GM06990 (cell line): ENCODE data around the gene TMEM82.

Source experiments
- DNase-seq: peaks from one replicate; pipeline ENCODE4 v3.0.0-alpha.2; 2011; ENCODE audit not compliant: insufficient read length; ENCODE audit errors: extremely low read depth
- H3K27me3 ChIP-seq: replicated peaks from 2 replicates; pipeline ENCODE4 v1.6.0; 2011; ENCODE audit warnings: low read length; ENCODE audit not compliant: control insufficient read depth, insufficient read depth
- H3K36me3 ChIP-seq: 2 replicates; pipeline ENCODE4 v1.5.1; 2011; ENCODE audit warnings: low read length; ENCODE audit not compliant: control insufficient read depth, insufficient read depth
- H3K4me3 ChIP-seq: replicated peaks from 2 replicates; pipeline ENCODE4 v1.5.1; 2011; ENCODE audit warnings: low read depth, mild to moderate bottlenecking, control low read depth, low read length
- TF ChIP-seq, protein P1 (sequence below): IDR thresholded peaks from 2 replicates; pipeline ENCODE4 v1.5.1; 2011; ENCODE audit warnings: low read length, control low read depth, mild to moderate bottlenecking, inconsistent platforms; ENCODE audit not compliant: insufficient read depth, poor library complexity, severe bottlenecking

TMEM82 gene

DNA sequence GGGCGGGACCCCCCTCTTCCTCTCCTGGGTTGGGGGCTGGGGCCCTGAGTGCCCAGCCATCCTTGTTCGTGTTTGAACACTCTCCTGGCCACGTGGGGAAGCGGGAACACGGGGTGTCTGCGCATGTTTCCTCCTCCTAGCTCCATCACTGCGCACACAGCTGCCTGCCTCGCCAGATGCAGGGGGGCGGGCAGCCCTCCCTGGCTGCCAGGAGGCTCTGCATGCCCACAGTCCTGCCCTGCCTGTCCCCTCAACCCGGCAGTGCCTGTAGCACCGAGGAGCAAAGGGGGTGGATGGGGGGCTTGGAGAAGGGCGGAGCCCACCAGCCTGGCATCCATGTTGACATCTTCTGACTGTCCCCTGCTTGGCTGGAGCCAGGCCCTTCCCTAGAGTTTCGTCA, 8.0 kb upstream of the TMEM82 start:
- Histone ChIP-seq H3K4me3 (no peak overlapping the region), H3K27me3 (no peaks in the 10 kb centered on the region), H3K36me3 (peaks cover 33% of the 10 kb centered on the region)
- TF ChIP-seq, protein P1, sequence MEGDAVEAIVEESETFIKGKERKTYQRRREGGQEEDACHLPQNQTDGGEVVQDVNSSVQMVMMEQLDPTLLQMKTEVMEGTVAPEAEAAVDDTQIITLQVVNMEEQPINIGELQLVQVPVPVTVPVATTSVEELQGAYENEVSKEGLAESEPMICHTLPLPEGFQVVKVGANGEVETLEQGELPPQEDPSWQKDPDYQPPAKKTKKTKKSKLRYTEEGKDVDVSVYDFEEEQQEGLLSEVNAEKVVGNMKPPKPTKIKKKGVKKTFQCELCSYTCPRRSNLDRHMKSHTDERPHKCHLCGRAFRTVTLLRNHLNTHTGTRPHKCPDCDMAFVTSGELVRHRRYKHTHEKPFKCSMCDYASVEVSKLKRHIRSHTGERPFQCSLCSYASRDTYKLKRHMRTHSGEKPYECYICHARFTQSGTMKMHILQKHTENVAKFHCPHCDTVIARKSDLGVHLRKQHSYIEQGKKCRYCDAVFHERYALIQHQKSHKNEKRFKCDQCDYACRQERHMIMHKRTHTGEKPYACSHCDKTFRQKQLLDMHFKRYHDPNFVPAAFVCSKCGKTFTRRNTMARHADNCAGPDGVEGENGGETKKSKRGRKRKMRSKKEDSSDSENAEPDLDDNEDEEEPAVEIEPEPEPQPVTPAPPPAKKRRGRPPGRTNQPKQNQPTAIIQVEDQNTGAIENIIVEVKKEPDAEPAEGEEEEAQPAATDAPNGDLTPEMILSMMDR = no peak
- DNase-seq = no peak

DNA sequence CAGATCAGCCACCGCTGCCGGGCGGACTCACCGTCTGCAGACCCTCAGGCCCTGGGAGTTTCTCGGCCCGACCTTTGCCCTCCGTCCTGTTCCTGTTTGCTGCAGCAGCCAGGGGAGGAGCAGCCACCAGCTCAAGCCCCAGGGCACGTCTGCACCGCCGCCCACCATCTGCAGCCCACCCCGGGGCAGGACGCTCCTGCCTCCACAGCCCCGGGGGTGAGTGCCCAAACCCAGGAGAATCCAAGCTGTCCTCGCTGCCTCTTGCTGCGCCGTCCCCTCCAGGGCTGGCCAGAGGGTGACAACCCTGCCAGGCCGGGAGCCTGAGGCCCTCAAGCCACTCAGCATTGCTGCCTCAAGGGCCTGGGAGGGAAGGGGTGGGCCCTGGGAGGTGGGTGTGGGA, 7.4 kb upstream of the TMEM82 start:
- H3K4me3 ChIP-seq = no peak overlapping the region
- TF ChIP-seq, protein P1 = no peak
- H3K27me3 ChIP-seq = no peaks in the 10 kb centered on the region
- no peak for DNase-seq
- H3K36me3 ChIP-seq = peaks cover 29% of the 10 kb centered on the region

DNA sequence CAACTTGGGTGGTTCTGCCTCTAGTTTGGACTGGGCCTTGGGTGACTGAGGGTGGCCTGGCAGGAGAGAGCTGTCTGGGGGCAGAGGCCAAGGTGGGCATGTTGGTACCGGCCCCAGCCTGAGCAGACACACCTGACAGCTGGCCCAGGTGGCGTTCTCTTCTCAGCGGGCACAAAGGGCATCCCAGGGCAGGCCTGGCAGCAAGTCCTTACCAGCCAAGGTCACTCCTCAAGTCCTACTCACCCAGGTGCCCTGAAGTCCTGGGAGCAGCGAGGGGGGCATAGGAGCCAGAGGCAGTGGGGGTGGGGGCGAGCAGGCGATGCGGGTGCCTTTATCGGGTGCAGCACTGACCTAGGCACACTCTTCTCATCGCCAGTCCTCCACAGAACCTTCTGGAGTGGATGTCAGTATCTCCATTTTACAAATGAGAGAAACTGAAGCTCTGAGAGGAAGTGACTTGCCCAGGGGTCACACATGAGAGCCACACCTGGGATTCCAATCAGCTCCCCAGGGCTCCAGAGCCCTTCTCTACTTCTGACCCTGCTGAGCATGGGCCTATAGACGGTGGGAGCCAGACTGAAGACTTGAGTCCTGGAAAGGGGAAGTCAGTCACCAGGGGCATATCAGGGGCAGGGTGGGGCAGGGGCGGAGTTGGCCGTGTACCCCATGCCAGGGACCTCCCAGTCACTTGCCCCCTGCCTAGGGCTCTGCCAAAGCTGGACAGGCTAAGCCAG, 6.8 kb upstream of the TMEM82 start:
- peaks cover 27% of the 10 kb centered on the region for H3K36me3 ChIP-seq
- TF ChIP-seq, protein P1 = no peak
- no peak for DNase-seq

DNA sequence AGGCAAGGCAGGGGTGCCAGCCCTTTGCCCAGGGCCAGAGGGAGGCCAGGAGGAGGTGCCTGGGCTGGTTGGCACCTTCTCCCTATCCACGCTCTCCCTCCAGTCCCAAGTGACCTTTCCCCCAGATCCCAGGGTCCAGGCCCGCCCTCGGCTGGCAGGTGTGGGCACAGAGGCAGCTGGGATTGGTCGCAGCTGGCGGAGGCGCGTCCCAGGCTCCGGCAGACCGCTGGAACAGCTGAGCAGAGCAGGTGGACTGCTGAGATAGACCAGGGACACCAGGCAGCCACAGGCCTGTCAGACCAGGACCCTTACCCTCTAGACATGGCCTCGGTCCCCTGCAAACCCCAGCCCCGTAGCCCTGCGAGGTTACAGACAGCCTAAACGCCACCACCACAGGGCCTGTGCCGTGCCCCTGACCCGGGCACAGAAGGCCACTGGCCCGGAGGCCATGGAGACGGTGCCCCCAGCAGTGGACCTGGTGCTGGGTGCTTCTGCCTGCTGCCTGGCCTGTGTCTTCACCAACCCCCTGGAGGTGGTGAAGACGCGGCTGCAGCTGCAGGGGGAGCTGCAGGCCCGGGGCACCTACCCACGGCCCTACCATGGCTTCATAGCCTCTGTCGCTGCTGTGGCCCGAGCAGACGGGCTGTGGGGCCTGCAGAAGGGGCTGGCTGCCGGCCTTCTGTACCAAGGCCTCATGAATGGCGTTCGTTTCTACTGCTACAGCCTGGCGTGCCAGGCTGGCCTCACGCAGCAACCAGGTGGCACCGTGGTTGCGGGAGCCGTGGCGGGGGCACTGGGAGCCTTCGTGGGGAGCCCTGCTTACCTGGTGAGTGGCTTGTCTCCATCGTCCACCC, 6.0 kb upstream of the TMEM82 start, which contains the start of gene SLC25A34:
TSS of gene SLC25A34 (plus strand) at position 221 of the 854 bp plus-strand sequence. CDS start at position 449, 228 bp downstream.
- Histone ChIP-seq H3K36me3 (peaks cover 20% of the 10 kb centered on the region), H3K4me3 (no peak within 1 kb of the TSS), H3K27me3 (no peaks in the 10 kb centered on the region)
- DNase-seq = no peak
- TF ChIP-seq, protein P1 = no peak

More for the DNA sequence above, 6.8 kb upstream of the TMEM82 start:
- Histone ChIP-seq H3K27me3 (no peaks in the 10 kb centered on the region), H3K4me3 (no peak overlapping the region)

DNA sequence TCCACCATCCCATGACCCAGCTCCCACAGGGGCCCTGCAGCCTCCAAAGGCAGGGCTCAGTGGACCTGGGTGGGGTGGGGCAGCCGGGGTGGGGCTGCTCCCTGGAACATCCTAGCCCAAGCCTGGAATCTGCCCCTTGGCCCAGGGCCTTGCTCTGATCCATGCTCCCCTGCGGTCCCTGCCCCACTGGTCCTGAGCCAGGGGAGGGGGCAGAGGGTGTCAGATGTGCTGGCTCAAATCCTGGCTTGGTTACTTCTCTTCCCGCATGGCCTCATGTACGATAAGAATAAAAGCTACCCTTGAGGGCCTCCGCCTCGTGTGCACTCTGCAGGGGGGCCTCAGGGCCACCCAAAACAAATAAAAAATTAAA, 5.4 kb upstream of the TMEM82 start:
- DNase-seq = no peak
- TF ChIP-seq, protein P1 = no peak
- Histone ChIP-seq H3K27me3 (no peaks in the 10 kb centered on the region), H3K4me3 (no peak overlapping the region), H3K36me3 (peaks cover 15% of the 10 kb centered on the region)
